A549 (cell line): ENCODE results near the gene ENTHD1.

Source experiments
- CEBPB ChIP-seq, 2 experiments: fragments of >200 bp in 1 of 2; sonication (Bioruptor Twin) in 1 of 2; formaldehyde crosslinking in 1 of 2; IDR thresholded peaks; 2 replicates each; pipeline ENCODE4 v1.6.1; 2012 to 2016
- EP300 ChIP-seq, 2 experiments: fragments of >200 bp; sonication (Bioruptor Twin); formaldehyde crosslinking; IDR thresholded peaks; 2 replicates in 1 of 2; 3 replicates in 1 of 2; pipeline ENCODE4 v1.6.1; 2016 to 2017
- ESRRA ChIP-seq: fragments of 150-350 bp; IDR thresholded peaks from 2 replicates; pipeline ENCODE4 v1.6.1; 2014; ENCODE audit warnings: mild to moderate bottlenecking, low read length, borderline replicate concordance
- FOSB ChIP-seq: fragments of 250-450 bp; sonication (Bioruptor Pico); IDR thresholded peaks from 2 replicates; pipeline ENCODE4 v1.5.0; 2020; ENCODE audit warnings: mild to moderate bottlenecking, moderate library complexity
- HDAC2 ChIP-seq: fragments of 200-600 bp; sonication (generic); IDR thresholded peaks from 2 replicates; pipeline ENCODE4 v1.6.1; 2016
- JUNB ChIP-seq: fragments of >200 bp; sonication (Bioruptor Twin); formaldehyde crosslinking; IDR thresholded peaks from 2 replicates; pipeline ENCODE4 v1.6.1; 2016
- MAFK ChIP-seq: fragments of 450-650 bp; IDR thresholded peaks from 2 replicates; pipeline ENCODE4 v1.6.1; 2014; ENCODE audit not compliant: partially characterized antibody
- PHF8 ChIP-seq: fragments of 200-600 bp; sonication (generic); IDR thresholded peaks from 2 replicates; pipeline ENCODE4 v1.6.1; 2016; ENCODE audit warnings: low read depth, mild to moderate bottlenecking, antibody characterized with exemption, moderate library complexity, borderline replicate concordance
- POLR2A ChIP-seq: IDR thresholded peaks from 2 replicates; pipeline ENCODE4 v1.6.1; 2012; ENCODE audit warnings: mild to moderate bottlenecking, low read length
- RAD21 ChIP-seq, 2 experiments: fragments of >200 bp in 1 of 2; sonication (Bioruptor Twin) in 1 of 2; formaldehyde crosslinking in 1 of 2; IDR thresholded peaks in 1 of 2; conservative IDR thresholded peaks in 1 of 2; 2 replicates in 1 of 2; 3 replicates in 1 of 2; pipeline ENCODE4 v1.6.1; 2012 to 2018; ENCODE audit warnings: inconsistent platforms in 1 of 2
- RFX5 ChIP-seq: fragments of 450-650 bp; IDR thresholded peaks from 2 replicates; pipeline ENCODE4 v1.7.1; 2014; ENCODE audit warnings: antibody characterized with exemption, mild to moderate bottlenecking, moderate library complexity
- SMC3 ChIP-seq: fragments of >200 bp; sonication (Bioruptor Twin); formaldehyde crosslinking; IDR thresholded peaks from 3 replicates; pipeline ENCODE4 v1.6.1; 2018; ENCODE audit warnings: inconsistent platforms
- TF ChIP-seq, protein P1 (sequence below): fragments of >200 bp; sonication (Bioruptor Twin); formaldehyde crosslinking; IDR thresholded peaks from 3 replicates; pipeline ENCODE4 v1.5.1; 2016

GRCh38 chr22:39898997-39899396 lies 5.4 kb upstream of the ENTHD1 start:
- no peak for TF ChIP-seq HDAC2
- no peak for TF ChIP-seq POLR2A
- TF ChIP-seq, protein P1, sequence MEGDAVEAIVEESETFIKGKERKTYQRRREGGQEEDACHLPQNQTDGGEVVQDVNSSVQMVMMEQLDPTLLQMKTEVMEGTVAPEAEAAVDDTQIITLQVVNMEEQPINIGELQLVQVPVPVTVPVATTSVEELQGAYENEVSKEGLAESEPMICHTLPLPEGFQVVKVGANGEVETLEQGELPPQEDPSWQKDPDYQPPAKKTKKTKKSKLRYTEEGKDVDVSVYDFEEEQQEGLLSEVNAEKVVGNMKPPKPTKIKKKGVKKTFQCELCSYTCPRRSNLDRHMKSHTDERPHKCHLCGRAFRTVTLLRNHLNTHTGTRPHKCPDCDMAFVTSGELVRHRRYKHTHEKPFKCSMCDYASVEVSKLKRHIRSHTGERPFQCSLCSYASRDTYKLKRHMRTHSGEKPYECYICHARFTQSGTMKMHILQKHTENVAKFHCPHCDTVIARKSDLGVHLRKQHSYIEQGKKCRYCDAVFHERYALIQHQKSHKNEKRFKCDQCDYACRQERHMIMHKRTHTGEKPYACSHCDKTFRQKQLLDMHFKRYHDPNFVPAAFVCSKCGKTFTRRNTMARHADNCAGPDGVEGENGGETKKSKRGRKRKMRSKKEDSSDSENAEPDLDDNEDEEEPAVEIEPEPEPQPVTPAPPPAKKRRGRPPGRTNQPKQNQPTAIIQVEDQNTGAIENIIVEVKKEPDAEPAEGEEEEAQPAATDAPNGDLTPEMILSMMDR = no peak
- no peak for TF ChIP-seq JUNB
- TF ChIP-seq FOSB (CRISPR knock-in tag) = no peak
- TF ChIP-seq MAFK = no peak
- no peak for TF ChIP-seq PHF8
- no peak for TF ChIP-seq CEBPB (IDR thresholded peaks at IDR 0.05)
- no peak for TF ChIP-seq RAD21 (conservative IDR thresholded peaks at IDR 0.05 in 1 of 2, IDR thresholded peaks at IDR 0.05 in 1 of 2)
- TF ChIP-seq RFX5 = no peak
- no peak for TF ChIP-seq EP300 (IDR thresholded peaks at IDR 0.05)
- no peak for TF ChIP-seq ESRRA
- no peak for TF ChIP-seq SMC3
